ENCODE measurements around the gene LRIG2. TPM values are rescaled to one million over a fixed set of nuclear protein-coding genes. Genes with fewer than 3 reads are reported as not detected.

The LRIG2 gene
- total RNA-seq, 1 experiment from 2014 or later: 6.1 TPM

- no peak for DNase-seq
- no peaks in the 10 kb centered on the region for H3K79me2 ChIP-seq (ENCODE audit: low read length)
- no peaks in the 10 kb centered on the region for H3K27me3 ChIP-seq (ENCODE audit: low read length)
- H2AFZ ChIP-seq (ENCODE audit: low read length): no peak overlapping the region
- H3K4me1 ChIP-seq (ENCODE audit: insufficient read depth, low read length): no peaks in the 10 kb centered on the region
- no peaks in the 10 kb centered on the region for H3F3A ChIP-seq (ENCODE audit: low read length, unreplicated experiment)
- intact Hi-C loops (cut with micrococcal nuclease): no loop called here
- TF ChIP-seq CTCF (conservative IDR thresholded peaks at IDR 0.05; ENCODE audit: low read depth, low read length): no peak
- TF ChIP-seq EZH2phosphoT487 (IDR thresholded peaks at IDR 0.05; ENCODE audit: borderline replicate concordance, low read length): no peak
- TF ChIP-seq EZH2 (IDR thresholded peaks at IDR 0.05; ENCODE audit: low read length, unreplicated experiment): no peak
- BruUV-seq (replicated peaks): no TSS peak
- H3K9ac ChIP-seq (ENCODE audit: low read length): no peak overlapping the region
- H3K9me3 ChIP-seq (ENCODE audit: low read length): no peaks in the 10 kb centered on the region
- ChIA-PET POLR2A (ENCODE audit: unreplicated experiment) (no interaction called here), CTCF (no interaction called here)
- no peaks in the 10 kb centered on the region for H3K9me2 ChIP-seq (replicated peaks; ENCODE audit: low read length)
- H3K36me3 ChIP-seq (ENCODE audit: low read depth, low read length): 0 out of 2 replicates have a peak, but pooled peaks cover 6% of the 10 kb centered on the region
- no peak for ATAC-seq
- no peak overlapping the region for H3K27ac ChIP-seq (ENCODE audit: low read length)
- H3K4me2 ChIP-seq (ENCODE audit: low read length): no peak overlapping the region
- H4K20me1 ChIP-seq (ENCODE audit: low read length): no peaks in the 10 kb centered on the region
- no peak overlapping the region for H3K4me3 ChIP-seq (ENCODE audit: low read length)
These were observed 60.0 kb downstream of the LRIG2 start for GRCh38 chr1:113133038-113133437.

GRCh38 chr1:113133759-113134158, 60.8 kb downstream of the LRIG2 start:
- H3K9ac ChIP-seq (ENCODE audit: low read length): no peak overlapping the region
- ChIA-PET CTCF (no interaction called here), POLR2A (ENCODE audit: unreplicated experiment) (no interaction called here)
- BruUV-seq (replicated peaks): no TSS peak
- H3K4me3 ChIP-seq (ENCODE audit: low read length): no peak overlapping the region
- H3K4me1 ChIP-seq (ENCODE audit: insufficient read depth, low read length): no peaks in the 10 kb centered on the region
- ATAC-seq (no peak), DNase-seq (no peak)
- intact Hi-C loops (cut with micrococcal nuclease): no loop called here
- no peak for TF ChIP-seq CTCF (conservative IDR thresholded peaks at IDR 0.05; ENCODE audit: low read depth, low read length)
- TF ChIP-seq EZH2 (IDR thresholded peaks at IDR 0.05; ENCODE audit: low read length, unreplicated experiment): no peak
- TF ChIP-seq EZH2phosphoT487 (IDR thresholded peaks at IDR 0.05; ENCODE audit: borderline replicate concordance, low read length): no peak
- H2AFZ ChIP-seq (ENCODE audit: low read length): no peak overlapping the region
- H3F3A ChIP-seq (ENCODE audit: low read length, unreplicated experiment): no peaks in the 10 kb centered on the region
- H3K9me2 ChIP-seq (replicated peaks; ENCODE audit: low read length): no peaks in the 10 kb centered on the region
- H4K20me1 ChIP-seq (ENCODE audit: low read length): no peaks in the 10 kb centered on the region
- no peaks in the 10 kb centered on the region for H3K9me3 ChIP-seq (ENCODE audit: low read length)
- H3K4me2 ChIP-seq (ENCODE audit: low read length): no peak overlapping the region
- H3K27me3 ChIP-seq (ENCODE audit: low read length): no peaks in the 10 kb centered on the region
- no peaks in the 10 kb centered on the region for H3K79me2 ChIP-seq (ENCODE audit: low read length)
- H3K27ac ChIP-seq (ENCODE audit: low read length): no peak overlapping the region
- H3K36me3 ChIP-seq (ENCODE audit: low read depth, low read length): 0 out of 2 replicates have a peak, but pooled peaks cover under 1% of the 10 kb centered on the region

- Histone ChIP-seq H2AFZ (ENCODE audit: low read length) (no peak overlapping the region), H3K4me3 (ENCODE audit: low read length) (no peak overlapping the region), H3K4me1 (ENCODE audit: insufficient read depth, low read length) (no peaks in the 10 kb centered on the region), H3K27me3 (ENCODE audit: low read length) (no peaks in the 10 kb centered on the region), H3K9ac (ENCODE audit: low read length) (no peak overlapping the region), H3K9me2 (replicated peaks; ENCODE audit: low read length) (no peaks in the 10 kb centered on the region), H3K36me3 (ENCODE audit: low read depth, low read length) (no peaks in the 10 kb centered on the region), H3K27ac (ENCODE audit: low read length) (no peak overlapping the region), H3K79me2 (ENCODE audit: low read length) (no peaks in the 10 kb centered on the region), H3K9me3 (ENCODE audit: low read length) (no peaks in the 10 kb centered on the region), H3K4me2 (ENCODE audit: low read length) (no peak overlapping the region), H4K20me1 (ENCODE audit: low read length) (no peaks in the 10 kb centered on the region), H3F3A (ENCODE audit: low read length, unreplicated experiment) (no peaks in the 10 kb centered on the region)
- ChIA-PET POLR2A (ENCODE audit: unreplicated experiment) (no interaction called here), CTCF (no interaction called here)
- no peak for ATAC-seq
- DNase-seq: no peak
- intact Hi-C loops (cut with micrococcal nuclease): no loop called here
- TF ChIP-seq EZH2 (IDR thresholded peaks at IDR 0.05; ENCODE audit: low read length, unreplicated experiment) (no peak), EZH2phosphoT487 (IDR thresholded peaks at IDR 0.05; ENCODE audit: borderline replicate concordance, low read length) (no peak), CTCF (conservative IDR thresholded peaks at IDR 0.05; ENCODE audit: low read depth, low read length) (no peak)
- BruUV-seq (replicated peaks): no TSS peak
These were observed 62.5 kb downstream of the LRIG2 start for GRCh38 chr1:113135460-113135859.

Data from PC-3 (cell line).